Panc1 (cell line): ENCODE data around the gene COA8.
A peak's percentile ranks its signal among the peaks of the same experiment; 100 is the strongest.

Experiments
- CTCF ChIP-seq: fragments of 450-650 bp; IDR thresholded peaks from 2 replicates; pipeline ENCODE4 v1.5.1; 2017; ENCODE audit warnings: mild to moderate bottlenecking
- POLR2AphosphoS5 ChIP-seq: IDR thresholded peaks from 2 replicates; pipeline ENCODE4 v1.6.1; 2012; ENCODE audit warnings: mild to moderate bottlenecking, low read depth, low read length, moderate library complexity
- SIN3A ChIP-seq: IDR thresholded peaks from 2 replicates; pipeline ENCODE4 v1.6.1; 2012; ENCODE audit warnings: low read depth, mild to moderate bottlenecking, low read length, moderate library complexity, borderline replicate concordance; ENCODE audit not compliant: insufficient read depth
- TCF7L2 ChIP-seq: IDR thresholded peaks from 2 replicates; pipeline ENCODE4 v1.6.1; 2011; ENCODE audit warnings: mild to moderate bottlenecking, low read depth, low read length, inconsistent platforms
- TF ChIP-seq, protein P1 (sequence below), 2 experiments: IDR thresholded peaks; 2 replicates each; pipeline ENCODE4 v1.6.1; 2011 to 2012; ENCODE audit warnings: low read depth in 2 of 2, control low read depth in 1 of 2, low read length in 1 of 2, mild to moderate bottlenecking in 1 of 2, moderate library complexity in 1 of 2; ENCODE audit not compliant: insufficient read depth in 1 of 2

GRCh38 chr14:103529383-103530365 lies 33.1 kb upstream of the COA8 start:
- no peak for TF ChIP-seq CTCF
- no peak for TF ChIP-seq SIN3A
- TF ChIP-seq, protein P1, sequence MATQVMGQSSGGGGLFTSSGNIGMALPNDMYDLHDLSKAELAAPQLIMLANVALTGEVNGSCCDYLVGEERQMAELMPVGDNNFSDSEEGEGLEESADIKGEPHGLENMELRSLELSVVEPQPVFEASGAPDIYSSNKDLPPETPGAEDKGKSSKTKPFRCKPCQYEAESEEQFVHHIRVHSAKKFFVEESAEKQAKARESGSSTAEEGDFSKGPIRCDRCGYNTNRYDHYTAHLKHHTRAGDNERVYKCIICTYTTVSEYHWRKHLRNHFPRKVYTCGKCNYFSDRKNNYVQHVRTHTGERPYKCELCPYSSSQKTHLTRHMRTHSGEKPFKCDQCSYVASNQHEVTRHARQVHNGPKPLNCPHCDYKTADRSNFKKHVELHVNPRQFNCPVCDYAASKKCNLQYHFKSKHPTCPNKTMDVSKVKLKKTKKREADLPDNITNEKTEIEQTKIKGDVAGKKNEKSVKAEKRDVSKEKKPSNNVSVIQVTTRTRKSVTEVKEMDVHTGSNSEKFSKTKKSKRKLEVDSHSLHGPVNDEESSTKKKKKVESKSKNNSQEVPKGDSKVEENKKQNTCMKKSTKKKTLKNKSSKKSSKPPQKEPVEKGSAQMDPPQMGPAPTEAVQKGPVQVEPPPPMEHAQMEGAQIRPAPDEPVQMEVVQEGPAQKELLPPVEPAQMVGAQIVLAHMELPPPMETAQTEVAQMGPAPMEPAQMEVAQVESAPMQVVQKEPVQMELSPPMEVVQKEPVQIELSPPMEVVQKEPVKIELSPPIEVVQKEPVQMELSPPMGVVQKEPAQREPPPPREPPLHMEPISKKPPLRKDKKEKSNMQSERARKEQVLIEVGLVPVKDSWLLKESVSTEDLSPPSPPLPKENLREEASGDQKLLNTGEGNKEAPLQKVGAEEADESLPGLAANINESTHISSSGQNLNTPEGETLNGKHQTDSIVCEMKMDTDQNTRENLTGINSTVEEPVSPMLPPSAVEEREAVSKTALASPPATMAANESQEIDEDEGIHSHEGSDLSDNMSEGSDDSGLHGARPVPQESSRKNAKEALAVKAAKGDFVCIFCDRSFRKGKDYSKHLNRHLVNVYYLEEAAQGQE (IDR thresholded peaks at IDR 0.05; ENCODE audit: insufficient read depth in 1 of 2, low read depth in 2 of 2, low read length in 1 of 2) = peak in 1 of 2 experiments; percentile 49; a peak in 1 of 4 replicates
- no peak for TF ChIP-seq POLR2AphosphoS5
- TF ChIP-seq TCF7L2 = no peak
